K562 (cell line): ENCODE measurements around the gene ASIC3. TPM values are rescaled to one million over a fixed set of nuclear protein-coding genes. Genes with fewer than 3 reads are reported as not detected.
A peak's percentile ranks its signal among the peaks of the same experiment; 100 is the strongest.

Source experiments
- CBX1 ChIP-seq: sonication (generic); IDR thresholded peaks from 2 replicates; pipeline ENCODE4 v1.6.1; 2016; ENCODE audit warnings: antibody characterized with exemption, low read depth, mild to moderate bottlenecking
- CHCHD3 ChIP-seq: fragments of 250-450 bp; sonication (Bioruptor Pico); IDR thresholded peaks from 2 replicates; pipeline ENCODE4 v2.1.2; 2022; ENCODE audit warnings: mild to moderate bottlenecking
- FOXK1 ChIP-seq: sonication (generic); formaldehyde crosslinking; IDR thresholded peaks from 2 replicates; pipeline ENCODE4 v1.8.0; 2022; ENCODE audit warnings: missing genetic modification reagents, mild to moderate bottlenecking, borderline replicate concordance
- GATAD2B ChIP-seq: fragments of 450-650 bp; IDR thresholded peaks from 2 replicates; pipeline ENCODE4 v1.6.1; 2017; ENCODE audit warnings: mild to moderate bottlenecking, borderline replicate concordance
- MEIS2 ChIP-seq: fragments of 450-650 bp; IDR thresholded peaks from 2 replicates; pipeline ENCODE4 v1.6.1; 2014; ENCODE audit warnings: mild to moderate bottlenecking; ENCODE audit not compliant: partially characterized antibody
- PRDM10 ChIP-seq: fragments of 450-650 bp; IDR thresholded peaks from 2 replicates; pipeline ENCODE4 v1.6.1; 2018; ENCODE audit not compliant: partially characterized antibody
- RB1 ChIP-seq: fragments of 450-650 bp; IDR thresholded peaks from 2 replicates; pipeline ENCODE4 v1.6.1; 2017; ENCODE audit warnings: low read depth, mild to moderate bottlenecking
- SMAD4 ChIP-seq: fragments of 250-450 bp; sonication (Bioruptor Pico); conservative IDR thresholded peaks from 2 replicates; pipeline ENCODE4 v1.8.0; 2021; ENCODE audit warnings: inconsistent platforms, mild to moderate bottlenecking, moderate library complexity
- TSC22D4 ChIP-seq: fragments of 450-650 bp; IDR thresholded peaks from 2 replicates; pipeline ENCODE4 v1.6.1; 2016; ENCODE audit warnings: missing genetic modification characterization, missing biosample characterization, control low read depth
- ZBTB5 ChIP-seq: fragments of 450-650 bp; IDR thresholded peaks from 2 replicates; pipeline ENCODE4 v1.6.1; 2017; ENCODE audit warnings: antibody characterized with exemption
- ZNF121 ChIP-seq: sonication (generic); formaldehyde crosslinking; conservative IDR thresholded peaks from 2 replicates; pipeline ENCODE4 v1.8.0; 2022; ENCODE audit warnings: missing genetic modification reagents
- ZNF239 ChIP-seq: fragments of 250-450 bp; sonication (Bioruptor Pico); IDR thresholded peaks from 2 replicates; pipeline ENCODE4 v1.4.0; 2020; ENCODE audit warnings: mild to moderate bottlenecking
- ZNF699 ChIP-seq: fragments of 250-450 bp; sonication (Bioruptor Pico); IDR thresholded peaks from 2 replicates; pipeline ENCODE4 v1.8.0; 2021; ENCODE audit warnings: mild to moderate bottlenecking, moderate library complexity; ENCODE audit not compliant: insufficient replicate concordance
- ZNF77 ChIP-seq: fragments of 250-450 bp; sonication (Bioruptor Pico); IDR thresholded peaks from 2 replicates; pipeline ENCODE4 v1.5.0; 2020
- ZNF785 ChIP-seq: fragments of 250-450 bp; sonication (Bioruptor Pico); IDR thresholded peaks from 2 replicates; pipeline ENCODE4 v1.4.0; 2020; ENCODE audit warnings: mild to moderate bottlenecking
- polyA plus RNA-seq, 8 experiments: library from polyadenylated mRNA; depleted of rRNA in 4 of 8; stranded (reverse) in 5 of 8; unstranded in 3 of 8; fragments of >200 nt; fragmentation: Nextera tagmentation in 2 of 8; fragmentation: Illumina TruSeq in 1 of 8; extraction: Ambion mirVana in 2 of 8; extraction: Trizol in 1 of 8; gene quantifications; 2 replicates each; pipeline versions ENCODE4 v1.2.1 to v1.2.3, GENCODE V29; 2011 to 2014; ENCODE audit warnings: inconsistent platforms in 1 of 8, missing spikeins in 1 of 8
- total RNA-seq, 7 experiments: library from RNA; depleted of rRNA in 6 of 7; stranded (reverse); fragments of >200 nt in 6 of 7; fragmentation: Illumina TruSeq in 2 of 7; extraction: Trizol in 2 of 7; gene quantifications; 2 replicates each; pipeline versions ENCODE4 v1.2.1 to v1.2.3, GENCODE V29; 2011 to 2021; ENCODE audit warnings: low replicate concordance in 1 of 7
- TF ChIP-seq, protein P1 (sequence below): sonication (generic); formaldehyde crosslinking; IDR thresholded peaks from 2 replicates; pipeline ENCODE4 v1.8.0; 2022; ENCODE audit warnings: mild to moderate bottlenecking, missing genetic modification reagents
- TF ChIP-seq, protein P2 (sequence below): fragments of 450-650 bp; IDR thresholded peaks from 2 replicates; pipeline ENCODE4 v1.7.1; 2018; ENCODE audit warnings: mild to moderate bottlenecking, low read depth; ENCODE audit not compliant: partially characterized antibody
- TF ChIP-seq, protein P3 (sequence below): fragments of 450-650 bp; formaldehyde crosslinking; IDR thresholded peaks from 2 replicates; pipeline ENCODE4 v1.4.0; 2022; ENCODE audit warnings: missing genetic modification characterization

Gene ASIC3
- total and polyA plus RNA-seq, 9 of the 15 experiments (the other 6 are each of a cell fraction or from before 2014, with no cell fraction given) = 0.11 to 5.0 (median 0.87) TPM

GRCh38 chr7:151080522-151081169, 32.3 kb downstream of the ASIC3 start, which contains the start of gene FASTK (continued):
- 0 out of 2 replicates have a peak, but pooled peaks have one; percentile 25 for TF ChIP-seq CHCHD3 (CRISPR knock-in tag)
- TF ChIP-seq ZNF121 = no peak
- TF ChIP-seq CBX1 = peak; percentile 58
- no peak for TF ChIP-seq GATAD2B
- TF ChIP-seq TSC22D4 (tag) = no peak
- TF ChIP-seq ZNF699 = no peak
- peak; percentile 84 for TF ChIP-seq MEIS2
- TF ChIP-seq, protein P1, sequence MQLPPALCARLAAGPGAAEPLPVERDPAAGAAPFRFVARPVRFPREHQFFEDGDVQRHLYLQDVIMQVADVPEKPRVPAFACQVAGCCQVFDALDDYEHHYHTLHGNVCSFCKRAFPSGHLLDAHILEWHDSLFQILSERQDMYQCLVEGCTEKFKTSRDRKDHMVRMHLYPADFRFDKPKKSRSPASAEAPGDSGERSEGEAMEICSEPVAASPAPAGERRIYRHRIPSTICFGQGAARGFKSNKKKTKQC (CRISPR knock-in tag) = no peak; the same call in none of the 2 replicates
- peak; percentile 74 for TF ChIP-seq PRDM10
- TF ChIP-seq ZNF785 = no peak
- TF ChIP-seq, protein P2, sequence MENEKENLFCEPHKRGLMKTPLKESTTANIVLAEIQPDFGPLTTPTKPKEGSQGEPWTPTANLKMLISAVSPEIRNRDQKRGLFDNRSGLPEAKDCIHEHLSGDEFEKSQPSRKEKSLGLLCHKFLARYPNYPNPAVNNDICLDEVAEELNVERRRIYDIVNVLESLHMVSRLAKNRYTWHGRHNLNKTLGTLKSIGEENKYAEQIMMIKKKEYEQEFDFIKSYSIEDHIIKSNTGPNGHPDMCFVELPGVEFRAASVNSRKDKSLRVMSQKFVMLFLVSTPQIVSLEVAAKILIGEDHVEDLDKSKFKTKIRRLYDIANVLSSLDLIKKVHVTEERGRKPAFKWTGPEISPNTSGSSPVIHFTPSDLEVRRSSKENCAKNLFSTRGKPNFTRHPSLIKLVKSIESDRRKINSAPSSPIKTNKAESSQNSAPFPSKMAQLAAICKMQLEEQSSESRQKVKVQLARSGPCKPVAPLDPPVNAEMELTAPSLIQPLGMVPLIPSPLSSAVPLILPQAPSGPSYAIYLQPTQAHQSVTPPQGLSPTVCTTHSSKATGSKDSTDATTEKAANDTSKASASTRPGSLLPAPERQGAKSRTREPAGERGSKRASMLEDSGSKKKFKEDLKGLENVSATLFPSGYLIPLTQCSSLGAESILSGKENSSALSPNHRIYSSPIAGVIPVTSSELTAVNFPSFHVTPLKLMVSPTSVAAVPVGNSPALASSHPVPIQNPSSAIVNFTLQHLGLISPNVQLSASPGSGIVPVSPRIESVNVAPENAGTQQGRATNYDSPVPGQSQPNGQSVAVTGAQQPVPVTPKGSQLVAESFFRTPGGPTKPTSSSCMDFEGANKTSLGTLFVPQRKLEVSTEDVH = peak; percentile 56
- TF ChIP-seq, protein P3, sequence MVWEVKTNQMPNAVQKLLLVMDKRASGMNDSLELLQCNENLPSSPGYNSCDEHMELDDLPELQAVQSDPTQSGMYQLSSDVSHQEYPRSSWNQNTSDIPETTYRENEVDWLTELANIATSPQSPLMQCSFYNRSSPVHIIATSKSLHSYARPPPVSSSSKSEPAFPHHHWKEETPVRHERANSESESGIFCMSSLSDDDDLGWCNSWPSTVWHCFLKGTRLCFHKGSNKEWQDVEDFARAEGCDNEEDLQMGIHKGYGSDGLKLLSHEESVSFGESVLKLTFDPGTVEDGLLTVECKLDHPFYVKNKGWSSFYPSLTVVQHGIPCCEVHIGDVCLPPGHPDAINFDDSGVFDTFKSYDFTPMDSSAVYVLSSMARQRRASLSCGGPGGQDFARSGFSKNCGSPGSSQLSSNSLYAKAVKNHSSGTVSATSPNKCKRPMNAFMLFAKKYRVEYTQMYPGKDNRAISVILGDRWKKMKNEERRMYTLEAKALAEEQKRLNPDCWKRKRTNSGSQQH (CRISPR knock-in tag) = 0 out of 2 replicates have a peak, but pooled peaks have one; percentile 68
- no peak for TF ChIP-seq ZNF239 (CRISPR knock-in tag)
- no peak for TF ChIP-seq ZNF77 (CRISPR knock-in tag)
- TF ChIP-seq SMAD4 (CRISPR knock-in tag) = peak; percentile 82
- TF ChIP-seq RB1 = peak; percentile 99
- TF ChIP-seq FOXK1 (CRISPR knock-in tag) = 0 out of 2 replicates have a peak, but pooled peaks have one; percentile 37
- TF ChIP-seq ZBTB5 = no peak
